H1 (cell line): ENCODE results near the gene SLC5A10. TPM values are rescaled to one million over a fixed set of nuclear protein-coding genes. Genes with fewer than 3 reads are reported as not detected.
"Not testable (repeated sequence)": the region's sequence is repeated elsewhere in the genome, so short reads cannot be mapped to it uniquely, and the experiment has no call there.

Source experiments
- CTCF ChIA-PET: fragments of 300-600 bp; sonication (Branson Sonifier 250); formaldehyde crosslinking; loops from one replicate; lab custom pipeline; 2021; ENCODE audit not compliant: partially characterized antibody; lab: Charles Lee
- POLR2A ChIA-PET: fragments of 300-600 bp; sonication (Branson Sonifier 250); formaldehyde crosslinking; loops from one replicate; lab custom pipeline; 2021; ENCODE audit warnings: inconsistent platforms; ENCODE audit not compliant: partially characterized antibody; lab: Charles Lee
- DNase-seq, 2 experiments: peaks; one replicate each; pipeline versions ENCODE4 v3.0.0 to v3.0.0-alpha.2; 2010 to 2022; ENCODE audit warnings: low spot score in 2 of 2, low read depth in 1 of 2, mixed read lengths in 1 of 2
- FAIRE-seq: peaks from 2 replicates; lab custom pipeline; 2011; peaks lifted over from hg19 to GRCh38; lab: Jason Lieb, UNC
- H2AFZ ChIP-seq: 2 replicates; pipeline ENCODE4 v1.8.1; 2012; ENCODE audit warnings: low read length, inconsistent platforms
- H2AK5ac ChIP-seq: 2 replicates; pipeline ENCODE4 v1.6.1; 2013; ENCODE audit warnings: low read depth, low read length
- H2BK120ac ChIP-seq: replicated peaks from 2 replicates; pipeline ENCODE3; 2013; ENCODE audit warnings: low read depth, low read length, inconsistent platforms
- H2BK12ac ChIP-seq: 2 replicates; pipeline ENCODE4 v1.6.1; 2013; ENCODE audit warnings: low read depth, low read length
- H2BK15ac ChIP-seq: 2 replicates; pipeline ENCODE4 v1.6.1; 2013; ENCODE audit warnings: low read length
- H2BK20ac ChIP-seq: 2 replicates; pipeline ENCODE4 v1.6.1; 2013; ENCODE audit warnings: low read length
- H2BK5ac ChIP-seq: 2 replicates; pipeline ENCODE4 v1.6.1; 2013; ENCODE audit warnings: low read depth, low read length
- H3K14ac ChIP-seq: 2 replicates; pipeline ENCODE4 v1.6.1; 2013; ENCODE audit warnings: inconsistent platforms; ENCODE audit not compliant: insufficient read length
- H3K18ac ChIP-seq: 2 replicates; pipeline ENCODE4 v1.6.1; 2013; ENCODE audit warnings: low read length; ENCODE audit errors: extremely low read depth
- H3K23ac ChIP-seq: 2 replicates; pipeline ENCODE4 v1.6.1; 2013; ENCODE audit warnings: inconsistent platforms; ENCODE audit not compliant: insufficient read length
- H3K23me2 ChIP-seq: 2 replicates; pipeline ENCODE4 v1.6.1; 2013; ENCODE audit warnings: low read depth, low read length
- H3K27ac ChIP-seq: 2 replicates; pipeline ENCODE4 v1.6.1; 2011; ENCODE audit warnings: low read depth, low read length, inconsistent platforms
- H3K27me3 ChIP-seq, 4 experiments: replicated peaks in 1 of 4; 1 replicate in 1 of 4; 2 replicates in 3 of 4; pipeline versions ENCODE4 v1.6.1 to v1.8.1; 2011 to 2013; ENCODE audit warnings: low read length in 3 of 4, mild to moderate bottlenecking in 3 of 4, inconsistent platforms in 2 of 4, mixed read lengths in 2 of 4, moderate library complexity in 1 of 4; ENCODE audit not compliant: control insufficient read depth in 3 of 4, insufficient read depth in 3 of 4; ENCODE audit errors: extremely low read depth in 1 of 4
- H3K36me3 ChIP-seq, 4 experiments: 2 replicates each; pipeline versions ENCODE4 v1.6.1 to v1.8.1; 2011 to 2013; ENCODE audit warnings: mild to moderate bottlenecking in 4 of 4, low read length in 3 of 4, moderate library complexity in 2 of 4, control low read depth in 1 of 4, inconsistent platforms in 1 of 4; ENCODE audit not compliant: insufficient read depth in 4 of 4, control insufficient read depth in 2 of 4
- H3K4ac ChIP-seq: replicated peaks from 2 replicates; pipeline ENCODE3; 2013; ENCODE audit warnings: low read length, low read depth, mixed read lengths, inconsistent platforms; ENCODE audit not compliant: insufficient read length
- H3K4me1 ChIP-seq, 4 experiments: replicated peaks in 1 of 4; 1 replicate in 1 of 4; 2 replicates in 3 of 4; pipeline versions ENCODE4 v1.6.1 to v1.8.1; 2011 to 2013; ENCODE audit warnings: low read length in 3 of 4, inconsistent platforms in 2 of 4, mixed read lengths in 1 of 4; ENCODE audit not compliant: insufficient read depth in 4 of 4, control insufficient read depth in 3 of 4
- H3K4me2 ChIP-seq, 2 experiments: 2 replicates each; pipeline versions ENCODE4 v1.6.1 to v1.8.1; 2011 to 2013; ENCODE audit warnings: low read depth in 2 of 2, low read length in 2 of 2, control low read depth in 1 of 2, inconsistent platforms in 1 of 2, mild to moderate bottlenecking in 1 of 2; ENCODE audit not compliant: insufficient read depth in 1 of 2
- H3K4me3 ChIP-seq, 4 experiments: fragments of 200-600, 300-600 bp in 1 of 4; sonication (generic), shearing (Covaris generic), sonication (Bioruptor Twin) in 1 of 4; 2 replicates each; pipeline versions ENCODE4 v1.5.1 to v1.8.1; 2011 to 2016; ENCODE audit warnings: low read length in 4 of 4, low read depth in 3 of 4, control low read depth in 2 of 4, inconsistent platforms in 2 of 4, mild to moderate bottlenecking in 2 of 4, mixed read lengths in 1 of 4, moderate library complexity in 1 of 4; ENCODE audit not compliant: insufficient read depth in 2 of 4; ENCODE audit errors: extremely low read depth in 1 of 4
- H3K56ac ChIP-seq: replicated peaks from 2 replicates; pipeline ENCODE3; 2013; ENCODE audit warnings: low read depth, mild to moderate bottlenecking, mixed read lengths, low read length, inconsistent platforms; ENCODE audit not compliant: insufficient read length
- H3K79me1 ChIP-seq: 2 replicates; pipeline ENCODE4 v1.6.1; 2013; ENCODE audit warnings: low read depth, low read length, control low read depth
- H3K79me2 ChIP-seq, 2 experiments: 2 replicates each; pipeline versions ENCODE4 v1.6.1 to v1.8.1; 2012 to 2013; ENCODE audit warnings: low read length in 2 of 2, mild to moderate bottlenecking in 2 of 2, inconsistent platforms in 1 of 2; ENCODE audit not compliant: insufficient read depth in 2 of 2, control insufficient read depth in 1 of 2
- H3K9ac ChIP-seq, 4 experiments: replicated peaks in 1 of 4; 1 replicate in 1 of 4; 2 replicates in 3 of 4; pipeline versions ENCODE4 v1.6.1 to v1.8.1; 2011 to 2013; ENCODE audit warnings: low read depth in 3 of 4, low read length in 3 of 4, control low read depth in 2 of 4, mild to moderate bottlenecking in 2 of 4, moderate library complexity in 2 of 4, inconsistent platforms in 1 of 4; ENCODE audit errors: extremely low read depth in 1 of 4
- H3K9me3 ChIP-seq, 2 experiments: 2 replicates each; pipeline versions ENCODE4 v1.6.1 to v1.8.1; 2012 to 2013; ENCODE audit warnings: mild to moderate bottlenecking in 2 of 2, moderate library complexity in 2 of 2, control low read depth in 1 of 2, inconsistent platforms in 1 of 2, low read depth in 1 of 2, low read length in 1 of 2, mixed read lengths in 1 of 2; ENCODE audit not compliant: insufficient read depth in 2 of 2
- H4K20me1 ChIP-seq, 2 experiments: replicated peaks in 1 of 2; 2 replicates each; pipeline versions ENCODE3 to v1.8.1; 2011 to 2013; ENCODE audit warnings: inconsistent platforms in 2 of 2, low read length in 2 of 2, mild to moderate bottlenecking in 1 of 2; ENCODE audit not compliant: insufficient read depth in 2 of 2, control insufficient read depth in 1 of 2
- H4K5ac ChIP-seq: 2 replicates; pipeline ENCODE4 v1.6.1; 2013; ENCODE audit warnings: low read length, low read depth, mixed read lengths, inconsistent platforms; ENCODE audit not compliant: insufficient read length
- H4K8ac ChIP-seq: 2 replicates; pipeline ENCODE4 v1.8.0; 2013; ENCODE audit warnings: mild to moderate bottlenecking, moderate library complexity, low read length, inconsistent platforms; ENCODE audit not compliant: insufficient read depth; ENCODE audit errors: extremely low read depth
- H4K91ac ChIP-seq: replicated peaks from 2 replicates; pipeline ENCODE3; 2013; ENCODE audit warnings: low read length, mixed read lengths, inconsistent platforms; ENCODE audit not compliant: insufficient read length
- CTCF ChIP-seq, 3 experiments: IDR thresholded peaks; 1 replicate in 2 of 3; 2 replicates in 1 of 3; pipeline versions ENCODE4 v1.5.1 to v1.6.1; 2011; ENCODE audit warnings: low read length in 3 of 3, mild to moderate bottlenecking in 3 of 3, inconsistent platforms in 2 of 3, low read depth in 1 of 3, moderate library complexity in 1 of 3; ENCODE audit not compliant: insufficient read depth in 1 of 3; ENCODE audit errors: control extremely low read depth in 1 of 3
- JUND ChIP-seq: IDR thresholded peaks from 2 replicates; pipeline ENCODE4 v1.6.1; 2011; ENCODE audit warnings: mild to moderate bottlenecking, improper control_type of control experiment, low read length
- POLR2AphosphoS5 ChIP-seq: IDR thresholded peaks from 2 replicates; pipeline ENCODE4 v1.6.1; 2011; ENCODE audit warnings: low read depth, low read length
- USF2 ChIP-seq: IDR thresholded peaks from 2 replicates; pipeline ENCODE4 v1.6.1; 2011; ENCODE audit warnings: low read length, improper control_type of control experiment
- WGBS, 2 experiments: shearing (Covaris generic) in 1 of 2; methylation state at CpG; one replicate each; pipeline versions ENCODE4 v1.1.6 to v1.1.7; 2013 to 2015; ENCODE audit warnings: low lambda C conversion rate in 2 of 2, mixed read lengths in 2 of 2, inconsistent platforms in 1 of 2, low coverage in 1 of 2, missing lambda C conversion rate in 1 of 2; ENCODE audit not compliant: insufficient replicate concordance in 2 of 2, insufficient coverage in 1 of 2, insufficient read length in 1 of 2; ENCODE audit errors: extremely low coverage in 1 of 2, missing lambda C conversion rate in 1 of 2; 5-methylcytosine and 5-hydroxymethylcytosine counted together
- polyA plus RNA-seq, 7 experiments: library from polyadenylated mRNA; depleted of rRNA in 3 of 7; stranded (reverse) in 5 of 7; unstranded in 2 of 7; fragments of >200 nt in 5 of 7; fragments of 200-250 nt in 2 of 7; gene quantifications; 1 replicate in 5 of 7; 2 replicates in 1 of 7; 4 replicates in 1 of 7; pipeline versions ENCODE4 v1.2.1 to v1.2.3, GENCODE V29; 2011 to 2013; ENCODE audit warnings: missing spikeins in 2 of 7, mixed read lengths in 2 of 7
- total RNA-seq: library from RNA; stranded (reverse); fragmentation: NEBNext Ultra II Directional; extraction: Animal tissue kit (Norgen Biotek cat#: 25700); gene quantifications from 2 replicates; pipeline ENCODE4 v1.2.1, GENCODE V29; 2021

Gene SLC5A10
- total and polyA plus RNA-seq, 2 of the 8 experiments (the other 6 are each of a cell fraction or from before 2014, with no cell fraction given) = 0.05 to 0.11 TPM

DNA sequence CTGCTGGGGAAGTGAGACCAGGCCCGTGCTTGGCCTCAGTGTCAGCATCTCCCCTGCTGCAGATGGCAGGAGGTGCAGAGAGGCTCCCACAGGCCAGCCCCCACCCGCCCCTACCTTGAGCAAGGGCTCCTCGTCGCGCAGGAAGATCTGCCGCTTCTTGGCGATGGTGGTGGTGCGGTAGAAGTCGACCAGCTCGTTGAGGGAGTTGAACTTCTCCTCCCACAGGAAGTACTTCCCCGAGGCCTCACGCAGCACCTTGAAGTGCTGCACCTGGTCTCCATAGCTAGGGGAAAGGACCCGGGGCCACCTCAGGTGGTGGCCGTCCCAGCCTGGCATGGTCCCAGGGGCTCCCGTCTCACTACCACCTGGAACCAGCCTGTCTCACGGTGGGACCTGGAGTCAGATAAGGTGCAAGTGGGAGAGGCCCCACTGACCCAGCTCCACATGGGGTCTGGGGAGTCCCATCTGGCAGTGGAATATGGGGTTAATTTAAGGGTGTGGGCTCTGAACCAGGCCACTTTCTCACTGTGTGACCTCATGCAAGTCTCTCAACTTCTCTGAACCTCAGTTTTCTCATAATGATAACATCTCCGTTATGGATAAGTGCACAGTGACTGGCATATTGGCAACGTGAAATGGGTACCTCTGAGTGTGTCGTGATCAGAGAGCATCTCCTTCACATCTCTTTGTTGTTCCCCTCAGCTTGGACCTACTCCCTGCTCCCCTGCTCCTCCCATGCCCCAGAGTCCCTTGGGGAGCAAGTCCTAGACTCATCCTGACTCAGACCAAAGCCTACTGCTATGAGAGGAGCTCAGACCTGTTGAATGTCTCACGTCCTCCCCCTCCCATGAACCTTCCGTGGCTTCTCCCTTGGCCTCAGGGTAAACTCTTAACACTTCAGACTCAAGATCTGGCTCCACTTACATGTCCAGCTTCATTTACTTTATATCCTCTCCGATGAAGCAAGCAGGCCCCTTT lies 72.4 kb downstream of the SLC5A10 start (continued):
- TF ChIP-seq CTCF (IDR thresholded peaks at IDR 0.05; ENCODE audit: control extremely low read depth in 1 of 3, insufficient read depth in 1 of 3, low read depth in 1 of 3, low read length in 3 of 3) (no peak), POLR2AphosphoS5 (no peak), JUND (no peak), USF2 (no peak)

GRCh38 chr17:19028671-19029070 lies 76.7 kb downstream of the SLC5A10 start:
- WGBS, 2 experiments = no CpG with 5 or more reads among the region's 11 CpGs
- H4K5ac ChIP-seq, H2AFZ ChIP-seq, H3K36me3 ChIP-seq, H4K91ac ChIP-seq, H4K8ac ChIP-seq, H3K9me3 ChIP-seq, H3K4me3 ChIP-seq, POLR2A ChIA-PET, H2BK12ac ChIP-seq, H3K27ac ChIP-seq, H3K4ac ChIP-seq, H3K56ac ChIP-seq, H3K18ac ChIP-seq, H3K23ac ChIP-seq, H3K14ac ChIP-seq, H2BK120ac ChIP-seq, H2AK5ac ChIP-seq, H3K4me1 ChIP-seq, H3K9ac ChIP-seq, H3K27me3 ChIP-seq, DNase-seq, H3K23me2 ChIP-seq, H3K4me2 ChIP-seq, CTCF ChIA-PET, H2BK15ac ChIP-seq, H3K79me1 ChIP-seq, FAIRE-seq, H3K79me2 ChIP-seq, H2BK20ac ChIP-seq, H2BK5ac ChIP-seq, H4K20me1 ChIP-seq: not testable (repeated sequence)
